ENCODE results near the gene MAFF.
A peak's percentile ranks its signal among the peaks of the same experiment; 100 is the strongest.

MAFF gene

DNA sequence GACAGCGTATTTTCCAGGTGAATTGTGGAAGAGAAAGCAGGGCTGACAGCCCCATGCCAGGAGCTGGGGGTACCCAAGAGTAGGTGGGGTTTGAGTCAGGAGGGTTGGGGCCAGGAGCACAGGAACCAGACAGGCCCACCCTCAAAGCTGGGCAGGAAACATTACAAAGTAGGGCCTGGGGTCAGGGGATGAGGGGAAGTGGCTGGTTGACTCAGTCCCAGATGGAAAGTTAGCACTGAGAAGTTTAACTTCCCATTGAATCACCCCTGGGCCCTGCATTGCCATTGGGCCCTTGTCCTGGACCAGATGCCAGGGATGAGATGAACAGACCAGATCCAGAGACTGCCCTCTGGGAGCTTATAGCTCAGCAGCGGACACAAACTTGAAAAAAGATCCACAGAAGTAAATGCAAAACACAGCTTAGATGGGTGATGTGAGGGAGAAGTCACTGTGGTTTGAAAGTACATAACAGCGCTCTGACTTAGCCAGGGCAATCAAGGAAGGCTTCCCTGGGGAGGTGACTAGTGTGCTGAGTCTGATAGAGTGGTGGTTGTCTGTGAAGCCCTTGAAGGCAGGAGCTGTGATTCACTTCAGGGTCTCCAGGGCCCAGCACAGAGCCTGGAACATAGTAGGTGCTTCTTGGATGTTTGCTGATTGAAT is 2.2 kb downstream of the MAFF start:
- peak; percentile 58 for DNase-seq

DNA sequence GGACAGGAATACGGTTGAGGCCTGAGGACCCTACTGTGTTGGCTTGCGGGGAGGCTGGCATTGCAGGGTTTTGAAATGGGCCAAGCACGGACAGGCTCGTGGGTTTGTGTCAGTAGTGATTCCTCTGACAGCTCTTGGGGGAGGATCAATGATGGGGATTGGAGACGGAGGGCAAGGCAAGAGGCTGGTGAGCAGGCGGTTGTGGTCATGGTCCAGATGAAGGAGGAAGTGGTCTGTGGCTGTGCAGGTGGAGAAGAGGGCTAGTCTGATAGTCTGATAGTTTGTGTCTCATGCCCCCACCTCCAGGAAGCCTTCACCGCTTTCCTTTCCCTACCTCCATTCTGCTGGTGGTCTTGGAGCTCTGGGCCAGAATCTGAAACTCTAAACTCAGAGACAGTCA is 3.0 kb downstream of the MAFF start:
- no peak for DNase-seq

- peak; percentile 94 for DNase-seq
Measured at GRCh38 chr22:38205261-38206128, 3.7 kb downstream of the MAFF start.

DNA sequence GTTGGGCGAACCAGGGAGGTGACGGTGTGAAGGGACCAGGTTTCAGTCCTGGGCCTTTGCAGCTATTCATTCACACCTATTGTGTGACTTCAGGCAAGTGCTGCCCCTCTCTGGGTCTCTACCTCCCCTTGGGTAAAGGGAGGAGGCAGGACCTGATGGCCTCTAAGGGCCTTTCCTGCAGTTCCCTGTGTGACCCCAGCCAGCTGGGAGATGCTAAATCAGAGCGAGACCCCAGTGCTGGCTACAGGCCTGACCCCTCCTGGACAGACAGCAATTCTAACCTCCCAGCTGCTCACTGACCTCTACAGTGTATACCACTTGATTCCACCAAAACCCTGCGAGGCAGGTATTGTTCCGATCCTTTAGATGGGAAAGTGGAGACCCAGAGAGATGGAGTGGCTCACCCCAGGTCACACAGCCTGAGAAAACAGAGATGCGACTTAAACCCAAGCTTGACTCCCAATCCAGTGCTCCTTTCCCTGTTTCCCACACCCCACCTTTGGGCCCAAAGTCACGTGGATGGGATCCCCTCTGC is 6.2 kb downstream of the MAFF start:
- no peak for DNase-seq

- DNase-seq: no peak
Measured at GRCh38 chr22:38208551-38208968, 6.8 kb downstream of the MAFF start.

DNA sequence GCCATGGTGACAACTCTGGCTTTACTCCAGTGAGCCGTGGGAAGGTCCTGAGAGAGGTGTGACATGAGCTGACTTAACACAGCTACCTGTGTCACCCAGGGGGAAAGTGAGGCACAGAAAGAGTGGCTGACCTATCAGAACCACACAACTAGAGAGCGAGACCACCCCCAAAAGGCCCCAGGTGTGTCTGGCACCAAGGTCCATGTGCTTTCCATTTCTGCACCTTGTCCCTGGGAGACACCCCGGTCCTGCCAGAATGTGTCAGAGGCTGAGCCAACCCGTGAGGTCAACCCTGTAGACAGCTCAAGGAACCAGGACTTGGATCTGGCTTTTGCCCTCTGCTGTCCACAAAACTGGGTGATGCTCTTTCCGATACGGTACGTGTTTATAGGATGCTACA is 9.8 kb downstream of the MAFF start:
- no peak for DNase-seq

- no peak for DNase-seq
Measured at GRCh38 chr22:38212442-38212841, 10.6 kb downstream of the MAFF start.

- DNase-seq: no peak
Measured at GRCh38 chr22:38213319-38213989, 11.7 kb downstream of the MAFF start.

DNA sequence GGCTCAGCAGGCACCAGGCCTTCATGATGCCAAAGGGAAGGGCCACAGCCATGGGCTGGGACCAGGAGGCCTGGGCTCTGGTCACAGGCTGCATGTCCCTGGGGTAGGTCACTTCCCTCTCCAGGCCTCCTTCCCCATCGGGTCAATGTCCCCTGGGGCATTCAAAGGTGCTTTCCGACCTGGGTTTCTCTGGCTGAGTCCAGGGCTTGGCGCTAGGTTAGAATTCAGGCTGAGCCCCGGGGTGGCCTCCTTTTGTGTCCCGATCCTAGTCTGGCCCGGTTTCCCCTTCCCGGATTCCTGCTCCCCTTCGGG is 12.2 kb downstream of the MAFF start:
- DNase-seq: no peak

DNA sequence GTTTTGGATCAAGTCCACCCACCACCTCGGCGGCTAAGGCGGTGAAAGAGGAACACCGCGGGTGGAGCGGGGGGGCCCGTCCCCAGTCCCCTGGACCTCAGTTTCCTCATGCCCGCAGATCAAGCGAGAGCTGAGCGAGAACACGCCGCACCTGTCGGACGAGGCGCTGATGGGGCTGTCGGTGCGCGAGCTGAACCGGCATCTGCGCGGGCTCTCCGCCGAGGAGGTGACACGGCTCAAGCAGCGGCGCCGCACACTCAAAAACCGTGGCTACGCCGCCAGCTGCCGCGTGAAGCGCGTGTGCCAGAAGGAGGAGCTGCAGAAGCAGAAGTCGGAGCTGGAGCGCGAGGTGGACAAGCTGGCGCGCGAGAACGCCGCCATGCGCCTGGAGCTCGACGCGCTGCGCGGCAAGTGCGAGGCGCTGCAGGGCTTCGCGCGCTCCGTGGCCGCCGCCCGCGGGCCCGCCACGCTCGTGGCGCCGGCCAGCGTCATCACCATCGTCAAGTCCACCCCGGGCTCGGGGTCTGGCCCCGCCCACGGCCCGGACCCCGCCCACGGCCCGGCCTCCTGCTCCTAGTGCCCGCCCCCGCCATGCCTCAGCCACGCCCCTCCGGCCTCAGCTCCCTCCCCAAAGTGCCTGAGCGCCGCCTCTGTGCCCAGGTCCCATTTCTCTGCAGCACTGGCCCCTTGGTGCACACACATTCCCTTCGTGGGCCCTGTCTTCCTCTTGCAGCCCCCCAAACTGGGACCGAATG is 12.7 kb downstream of the MAFF start:
- peak; percentile 79 for DNase-seq

DNA sequence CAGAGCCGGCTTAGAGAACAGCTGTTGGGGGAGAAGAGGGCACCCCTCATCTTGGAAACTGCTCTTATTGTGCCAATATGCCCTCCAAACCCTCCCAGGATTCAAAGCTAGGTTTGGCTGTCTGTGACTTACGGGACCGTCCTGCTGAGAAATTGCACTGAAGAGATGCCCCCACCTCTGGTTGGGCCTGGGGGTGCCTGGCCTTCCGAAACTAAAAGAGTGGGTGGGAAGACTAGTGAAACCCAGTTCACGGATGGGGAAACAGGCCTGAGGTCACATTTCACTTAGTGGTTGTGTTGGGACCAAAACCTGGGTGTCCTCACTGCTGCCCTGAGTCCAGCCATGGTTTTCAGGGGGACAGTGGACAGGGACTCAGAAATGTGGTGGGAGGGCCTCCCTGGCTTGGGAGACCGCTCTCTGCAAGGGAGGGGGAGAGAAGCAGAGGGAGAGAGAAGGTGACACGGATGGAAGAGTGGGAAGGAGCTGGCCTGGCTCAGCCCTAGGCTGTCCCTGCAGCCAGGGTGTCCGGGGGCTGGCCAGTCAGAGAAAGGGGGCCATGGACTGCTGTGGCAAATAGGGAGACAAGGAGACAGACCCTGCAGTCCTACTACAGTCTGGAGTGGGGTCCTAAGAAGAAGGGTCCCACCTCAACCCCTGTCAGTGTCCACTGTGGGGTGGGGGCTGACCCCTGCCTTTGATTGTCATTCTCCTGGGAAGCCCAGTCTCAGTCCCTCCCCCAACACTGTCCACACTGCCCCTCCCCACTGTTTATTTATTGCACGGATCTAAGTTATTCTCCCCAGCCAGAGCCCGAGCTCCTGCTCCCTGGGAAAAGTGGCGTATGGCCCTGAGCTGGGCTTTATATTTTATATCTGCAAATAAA is 13.6 kb downstream of the MAFF start:
- no peak for DNase-seq

GRCh38 chr22:38218661-38219622 is 17.1 kb downstream of the MAFF start:
- DNase-seq: peak; percentile 92

- DNase-seq: no peak
Measured at GRCh38 chr22:38219632-38220031, 17.8 kb downstream of the MAFF start.

DNA sequence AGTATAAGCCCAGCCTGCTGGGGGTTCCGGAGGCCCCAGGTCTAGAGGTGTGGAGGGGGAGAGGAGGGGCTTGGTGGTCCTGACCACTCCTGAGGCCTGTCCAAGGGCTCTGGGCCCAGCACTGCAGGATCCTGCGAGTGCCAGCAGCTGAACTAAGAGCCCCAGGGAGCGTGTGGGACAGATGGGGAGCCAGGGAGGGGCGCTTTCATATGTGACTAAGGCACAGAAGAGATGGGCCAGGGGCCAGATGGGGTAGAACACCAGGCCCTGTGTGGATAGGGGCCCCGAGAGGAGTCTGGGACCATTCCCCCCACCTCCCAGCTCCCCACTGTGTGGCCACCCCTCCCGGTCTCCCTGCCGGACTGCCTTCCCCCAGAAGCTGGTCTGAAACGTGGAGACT is 18.4 kb downstream of the MAFF start:
- no peak for DNase-seq

GRCh38 chr22:38220653-38221386 is 19.0 kb downstream of the MAFF start:
- no peak for DNase-seq

DNA sequence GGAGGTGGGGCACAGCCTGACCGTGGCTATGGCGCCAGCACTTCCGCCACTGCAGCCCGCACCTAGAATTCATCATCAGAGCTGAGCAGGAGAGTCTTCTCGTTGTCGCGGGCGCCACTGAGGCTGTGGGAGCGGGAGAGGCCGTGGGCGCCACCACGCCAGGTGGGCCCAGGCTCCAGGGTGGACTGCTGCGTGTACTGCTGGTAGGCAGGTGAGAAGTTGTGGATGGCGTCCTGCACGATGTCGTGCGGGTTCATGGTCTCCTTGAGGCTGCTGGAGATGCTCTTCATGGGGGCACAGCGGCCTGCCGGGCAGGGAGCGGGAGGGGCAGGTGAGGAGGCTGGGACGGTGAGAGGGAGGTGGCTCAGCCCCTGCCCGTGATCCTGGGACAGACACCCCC is 19.6 kb downstream of the MAFF start:
- no peak for DNase-seq

GRCh38 chr22:38221908-38222796 is 20.4 kb downstream of the MAFF start:
- DNase-seq: no peak

GRCh38 chr22:38222797-38223119 is 21.0 kb downstream of the MAFF start:
- no peak for DNase-seq

All from fibroblast of skin of scalp (primary cell).